Measurements from ENCODE around the gene NUDT9.
"Not testable (repeated sequence)": the region's sequence is repeated elsewhere in the genome, so short reads cannot be mapped to it uniquely, and the experiment has no call there.

Gene NUDT9

GRCh38 chr4:87406462-87406861, 15.9 kb upstream of the NUDT9 start:
- Histone ChIP-seq H3K36me3 (no peaks in the 10 kb centered on the region), H3K4me1 (no peaks in the 10 kb centered on the region; the same call in 1 of the 2 replicates), H3K9me3 (no peaks in the 10 kb centered on the region), H3K27me3 (no peaks in the 10 kb centered on the region), H3K4me3 (ENCODE audit: low read depth, low read length) (no peak overlapping the region)
- no peak for DNase-seq
- no peak for TF ChIP-seq CTCF (IDR thresholded peaks at IDR 0.05; ENCODE audit: low read depth, low read length)

GRCh38 chr4:87406902-87407301, 15.5 kb upstream of the NUDT9 start:
- DNase-seq; H3K27me3 ChIP-seq; H3K9me3 ChIP-seq; H3K4me3 ChIP-seq (ENCODE audit: low read depth, low read length); H3K36me3 ChIP-seq; H3K4me1 ChIP-seq: not testable (repeated sequence)

GRCh38 chr4:87409420-87409939, 12.9 kb upstream of the NUDT9 start:
- H3K36me3 ChIP-seq, result no peaks in the 10 kb centered on the region
- no peaks in the 10 kb centered on the region; the same call in 1 of the 2 replicates for H3K4me1 ChIP-seq
- TF ChIP-seq CTCF (IDR thresholded peaks at IDR 0.05; ENCODE audit: low read depth, low read length), result no peak
- H3K9me3 ChIP-seq, result no peaks in the 10 kb centered on the region
- DNase-seq, result no peak
- H3K27me3 ChIP-seq, result no peaks in the 10 kb centered on the region
- no peak overlapping the region for H3K4me3 ChIP-seq (ENCODE audit: low read depth, low read length)

GRCh38 chr4:87410157-87410556, 12.2 kb upstream of the NUDT9 start:
- no peak for DNase-seq
- no peaks in the 10 kb centered on the region; the same call in 1 of the 2 replicates for H3K4me1 ChIP-seq
- H3K4me3 ChIP-seq (ENCODE audit: low read depth, low read length), result no peak overlapping the region

GRCh38 chr4:87410679-87411078, 11.7 kb upstream of the NUDT9 start:
- H3K9me3 ChIP-seq, result no peaks in the 10 kb centered on the region
- TF ChIP-seq CTCF (IDR thresholded peaks at IDR 0.05; ENCODE audit: low read depth, low read length), result no peak

More at GRCh38 chr4:87410157-87410556, 12.2 kb upstream of the NUDT9 start:
- Histone ChIP-seq H3K27me3 (no peaks in the 10 kb centered on the region), H3K36me3 (no peaks in the 10 kb centered on the region), H3K9me3 (no peaks in the 10 kb centered on the region)
- TF ChIP-seq CTCF (IDR thresholded peaks at IDR 0.05; ENCODE audit: low read depth, low read length), result no peak

GRCh38 chr4:87414816-87415215, 7.6 kb upstream of the NUDT9 start:
- Histone ChIP-seq H3K4me1 (no peaks in the 10 kb centered on the region; the same call in 1 of the 2 replicates), H3K9me3 (no peaks in the 10 kb centered on the region), H3K4me3 (ENCODE audit: low read depth, low read length) (no peak overlapping the region), H3K36me3 (no peaks in the 10 kb centered on the region), H3K27me3 (no peaks in the 10 kb centered on the region)
- TF ChIP-seq CTCF (IDR thresholded peaks at IDR 0.05; ENCODE audit: low read depth, low read length), result no peak
- no peak for DNase-seq

More at GRCh38 chr4:87410679-87411078, 11.7 kb upstream of the NUDT9 start:
- DNase-seq, result no peak
- Histone ChIP-seq H3K27me3 (no peaks in the 10 kb centered on the region), H3K36me3 (no peaks in the 10 kb centered on the region), H3K4me1 (no peaks in the 10 kb centered on the region; the same call in 1 of the 2 replicates), H3K4me3 (ENCODE audit: low read depth, low read length) (no peak overlapping the region)
